Vagina (tissue), 2 donors: ENCODE measurements around the gene TVP23A. TPM values are rescaled to one million over a fixed set of nuclear protein-coding genes. Genes with fewer than 3 reads are reported as not detected.

Source experiments
- DNase-seq, 2 donors: peaks; one replicate each; pipeline ENCODE4 v3.0.0-alpha.2; 2017; ENCODE audit errors: extremely low spot score in 2 of 2
- H3K27ac ChIP-seq: fragments of 200-600 bp; sonication (generic); one replicate; pipeline ENCODE4 v1.5.1; 2019
- H3K27me3 ChIP-seq: fragments of 200-600 bp; sonication (generic); one replicate; pipeline ENCODE4 v1.5.1; 2019
- H3K36me3 ChIP-seq, 2 donors: fragments of 200-600 bp; sonication (generic); one replicate each; pipeline ENCODE4 v1.5.1; 2017 to 2019
- H3K4me1 ChIP-seq: fragments of 200-600 bp; sonication (generic); one replicate; pipeline ENCODE4 v1.5.1; 2019
- H3K4me3 ChIP-seq, 2 donors: fragments of 200-600 bp; sonication (generic); 1 replicate in 1 of 2; 2 replicates in 1 of 2; pipeline ENCODE4 v1.5.1; 2016 to 2019
- H3K9me3 ChIP-seq: fragments of 200-600 bp; sonication (generic); one replicate; pipeline ENCODE4 v1.5.1; 2019
- CTCF ChIP-seq, 3 experiments: fragments of 450-650 bp in 2 of 3; fragments of 200-600 bp in 1 of 3; sonication (generic) in 1 of 3; IDR thresholded peaks; one replicate each; pipeline ENCODE4 v1.5.1; 2017 to 2019; ENCODE audit warnings: antibody characterized with exemption in 3 of 3, mild to moderate bottlenecking in 2 of 3, moderate library complexity in 2 of 3
- POLR2A ChIP-seq, 2 donors: fragments of 450-650 bp; IDR thresholded peaks; one replicate each; pipeline ENCODE4 v1.6.1; 2017; ENCODE audit warnings: antibody characterized with exemption in 2 of 2, mild to moderate bottlenecking in 2 of 2, moderate library complexity in 2 of 2
- POLR2AphosphoS5 ChIP-seq, 2 donors: sonication (generic); formaldehyde crosslinking; IDR thresholded peaks; one replicate each; pipeline ENCODE4 v1.9.0; 2017; ENCODE audit warnings: antibody characterized with exemption in 2 of 2, mild to moderate bottlenecking in 2 of 2, low read depth in 1 of 2; ENCODE audit not compliant: insufficient read depth in 1 of 2
- intact Hi-C: fragments of 100-400 bp; cut with DNase I; formaldehyde crosslinking; loops from one replicate; pipeline ENCODE4 v1.15.1; 2023
- total RNA-seq: library from RNA; depleted of rRNA; stranded (reverse); fragments of >200 nt; gene quantifications from one replicate; pipeline ENCODE4 v1.2.3, GENCODE V29; 2016

TVP23A gene
- total RNA-seq, 1 donor from 2014 or later, result 0.98 TPM

GRCh38 chr16:10769381-10769780, 49.2 kb downstream of the TVP23A start:
- Histone ChIP-seq H3K9me3 (no peaks in the 10 kb centered on the region), H3K36me3 (peaks cover 0 to 8% of the 10 kb centered on the region in 2 donors), H3K27me3 (no peaks in the 10 kb centered on the region), H3K4me1 (no peaks in the 10 kb centered on the region), H3K4me3 (no peak overlapping the region), H3K27ac (no peak overlapping the region)
- intact Hi-C loops, result no loop called here
- no peak for TF ChIP-seq POLR2A (IDR thresholded peaks at IDR 0.05)
- no peak for TF ChIP-seq POLR2AphosphoS5 (IDR thresholded peaks at IDR 0.05; ENCODE audit: insufficient read depth in 1 of 2, low read depth in 1 of 2)
- no peak for TF ChIP-seq CTCF (IDR thresholded peaks at IDR 0.05)
- DNase-seq, result no peak

GRCh38 chr16:10767127-10767526, 51.5 kb downstream of the TVP23A start:
- Histone ChIP-seq H3K27ac (no peak overlapping the region), H3K4me1 (no peaks in the 10 kb centered on the region), H3K9me3 (no peaks in the 10 kb centered on the region), H3K4me3 (no peak overlapping the region), H3K36me3 (peaks cover 0 to 30% of the 10 kb centered on the region in 2 donors), H3K27me3 (no peaks in the 10 kb centered on the region)
- TF ChIP-seq CTCF (IDR thresholded peaks at IDR 0.05), result no peak
- TF ChIP-seq POLR2A (IDR thresholded peaks at IDR 0.05), result no peak
- TF ChIP-seq POLR2AphosphoS5 (IDR thresholded peaks at IDR 0.05; ENCODE audit: insufficient read depth in 1 of 2, low read depth in 1 of 2), result no peak
- no peak for DNase-seq
- intact Hi-C loops, result no loop called here

- H3K36me3 ChIP-seq, result peaks cover 0 to 44% of the 10 kb centered on the region in 2 donors
- H3K4me3 ChIP-seq, result no peak overlapping the region
- H3K27ac ChIP-seq, result no peak overlapping the region
- TF ChIP-seq POLR2AphosphoS5 (IDR thresholded peaks at IDR 0.05; ENCODE audit: insufficient read depth in 1 of 2, low read depth in 1 of 2) (no peak), CTCF (IDR thresholded peaks at IDR 0.05) (no peak), POLR2A (IDR thresholded peaks at IDR 0.05) (no peak)
- H3K4me1 ChIP-seq, result no peaks in the 10 kb centered on the region
- H3K27me3 ChIP-seq, result no peaks in the 10 kb centered on the region
- intact Hi-C loops, result no loop called here
- H3K9me3 ChIP-seq, result no peaks in the 10 kb centered on the region
- DNase-seq, result no peak
These were observed 52.8 kb downstream of the TVP23A start for GRCh38 chr16:10765772-10766171.

DNA sequence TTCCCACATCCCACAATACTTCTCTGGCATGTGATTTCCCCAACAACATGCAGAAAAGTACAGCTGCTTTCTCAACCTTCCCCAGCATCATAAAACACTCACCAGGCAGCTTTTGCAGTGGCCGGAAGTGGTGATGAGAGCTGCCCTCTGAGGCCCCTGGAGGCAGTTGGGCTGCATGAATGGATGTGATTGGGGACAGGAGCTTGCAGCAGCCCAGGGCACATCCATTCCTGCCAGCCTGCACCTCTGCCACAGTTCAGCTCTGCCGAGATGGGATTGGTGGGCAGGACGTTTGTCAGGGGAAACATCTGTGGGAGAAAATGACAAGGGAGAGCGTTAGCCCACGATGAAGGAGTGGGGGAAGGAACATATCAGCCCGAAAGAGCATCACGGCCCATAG, 55.1 kb downstream of the TVP23A start:
- TF ChIP-seq CTCF (IDR thresholded peaks at IDR 0.05) (no peak), POLR2AphosphoS5 (IDR thresholded peaks at IDR 0.05; ENCODE audit: insufficient read depth in 1 of 2, low read depth in 1 of 2) (no peak), POLR2A (IDR thresholded peaks at IDR 0.05) (no peak)
- no peak for DNase-seq
- Histone ChIP-seq H3K9me3 (no peaks in the 10 kb centered on the region), H3K4me3 (no peak overlapping the region), H3K36me3 (peaks cover 5 to 61% of the 10 kb centered on the region in 2 donors), H3K27me3 (no peaks in the 10 kb centered on the region), H3K4me1 (no peaks in the 10 kb centered on the region), H3K27ac (no peak overlapping the region)
- intact Hi-C loops, result no loop called here

GRCh38 chr16:10762336-10763016, 56.1 kb downstream of the TVP23A start:
- no peak for TF ChIP-seq POLR2AphosphoS5 (IDR thresholded peaks at IDR 0.05; ENCODE audit: insufficient read depth in 1 of 2, low read depth in 1 of 2)
- TF ChIP-seq CTCF (IDR thresholded peaks at IDR 0.05), result no peak
- no peak for TF ChIP-seq POLR2A (IDR thresholded peaks at IDR 0.05)
- no peaks in the 10 kb centered on the region for H3K27me3 ChIP-seq
- DNase-seq, result no peak
- peaks cover 5 to 70% of the 10 kb centered on the region in 2 donors for H3K36me3 ChIP-seq
- H3K4me3 ChIP-seq, result no peak overlapping the region
- H3K27ac ChIP-seq, result no peak overlapping the region
- H3K4me1 ChIP-seq, result no peaks in the 10 kb centered on the region
- intact Hi-C loops, result no loop called here
- no peaks in the 10 kb centered on the region for H3K9me3 ChIP-seq
